A549 (cell line): ENCODE results near the gene SEC22C.

ENCODE experiments used
- CEBPB ChIP-seq, 2 experiments: fragments of >200 bp in 1 of 2; sonication (Bioruptor Twin) in 1 of 2; formaldehyde crosslinking in 1 of 2; IDR thresholded peaks; 2 replicates each; pipeline ENCODE4 v1.6.1; 2012 to 2016
- CHD2 ChIP-seq: fragments of 150-350 bp; IDR thresholded peaks from 2 replicates; pipeline ENCODE4 v1.6.1; 2014; ENCODE audit warnings: low read length; ENCODE audit not compliant: partially characterized antibody
- EHF ChIP-seq: fragments of 250-450 bp; sonication (Bioruptor Pico); IDR thresholded peaks from 2 replicates; pipeline ENCODE4 v1.5.0; 2020; ENCODE audit warnings: mild to moderate bottlenecking
- EP300 ChIP-seq, 2 experiments: fragments of >200 bp; sonication (Bioruptor Twin); formaldehyde crosslinking; IDR thresholded peaks; 2 replicates in 1 of 2; 3 replicates in 1 of 2; pipeline ENCODE4 v1.6.1; 2016 to 2017
- MAZ ChIP-seq: fragments of 150-350 bp; IDR thresholded peaks from 2 replicates; pipeline ENCODE4 v1.6.1; 2014; ENCODE audit warnings: antibody characterized with exemption, low read depth, low read length, borderline replicate concordance
- POLR2A ChIP-seq: IDR thresholded peaks from 2 replicates; pipeline ENCODE4 v1.6.1; 2012; ENCODE audit warnings: mild to moderate bottlenecking, low read length
- RFX5 ChIP-seq: fragments of 450-650 bp; IDR thresholded peaks from 2 replicates; pipeline ENCODE4 v1.7.1; 2014; ENCODE audit warnings: antibody characterized with exemption, mild to moderate bottlenecking, moderate library complexity
- TP53 ChIP-seq: fragments of 250-450 bp; sonication (Bioruptor Pico); IDR thresholded peaks from 2 replicates; pipeline ENCODE4 v1.5.0; 2021; ENCODE audit warnings: mild to moderate bottlenecking, moderate library complexity
- USF2 ChIP-seq: fragments of 450-650 bp; IDR thresholded peaks from 2 replicates; pipeline ENCODE4 v1.6.1; 2014; ENCODE audit warnings: antibody characterized with exemption
- TF ChIP-seq, protein P1 (sequence below): fragments of >200 bp; sonication (Bioruptor Twin); formaldehyde crosslinking; IDR thresholded peaks from 3 replicates; pipeline ENCODE4 v1.5.1; 2016

- TF ChIP-seq CHD2 (no peak), MAZ (no peak), POLR2A (no peak), RFX5 (no peak), EP300 (IDR thresholded peaks at IDR 0.05) (no peak), USF2 (no peak), EHF (no peak), CEBPB (IDR thresholded peaks at IDR 0.05) (no peak), TP53 (CRISPR knock-in tag) (no peak)
- TF ChIP-seq, protein P1, sequence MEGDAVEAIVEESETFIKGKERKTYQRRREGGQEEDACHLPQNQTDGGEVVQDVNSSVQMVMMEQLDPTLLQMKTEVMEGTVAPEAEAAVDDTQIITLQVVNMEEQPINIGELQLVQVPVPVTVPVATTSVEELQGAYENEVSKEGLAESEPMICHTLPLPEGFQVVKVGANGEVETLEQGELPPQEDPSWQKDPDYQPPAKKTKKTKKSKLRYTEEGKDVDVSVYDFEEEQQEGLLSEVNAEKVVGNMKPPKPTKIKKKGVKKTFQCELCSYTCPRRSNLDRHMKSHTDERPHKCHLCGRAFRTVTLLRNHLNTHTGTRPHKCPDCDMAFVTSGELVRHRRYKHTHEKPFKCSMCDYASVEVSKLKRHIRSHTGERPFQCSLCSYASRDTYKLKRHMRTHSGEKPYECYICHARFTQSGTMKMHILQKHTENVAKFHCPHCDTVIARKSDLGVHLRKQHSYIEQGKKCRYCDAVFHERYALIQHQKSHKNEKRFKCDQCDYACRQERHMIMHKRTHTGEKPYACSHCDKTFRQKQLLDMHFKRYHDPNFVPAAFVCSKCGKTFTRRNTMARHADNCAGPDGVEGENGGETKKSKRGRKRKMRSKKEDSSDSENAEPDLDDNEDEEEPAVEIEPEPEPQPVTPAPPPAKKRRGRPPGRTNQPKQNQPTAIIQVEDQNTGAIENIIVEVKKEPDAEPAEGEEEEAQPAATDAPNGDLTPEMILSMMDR = no peak
These were observed 81.7 kb downstream of the SEC22C start for GRCh38 chr3:42500091-42500490.
